Uterus (tissue), 4 donors: Measurements from ENCODE around the gene PLCB3. TPM values are rescaled to one million over a fixed set of nuclear protein-coding genes. Genes with fewer than 3 reads are reported as not detected.
A peak's percentile ranks its signal among the peaks of the same experiment; 100 is the strongest.

Source experiments
- DNase-seq, 2 donors: peaks; one replicate each; pipeline ENCODE4 v3.0.0-alpha.2; 2019 to 2020
- H3K27ac ChIP-seq, 2 donors: fragments of 200-600 bp; sonication (generic); 1 replicate in 1 of 2; 2 replicates in 1 of 2; pipeline ENCODE4 v1.5.1; 2016 to 2018
- H3K27me3 ChIP-seq, 2 donors: fragments of 200-600 bp; sonication (generic); one replicate each; pipeline ENCODE4 v1.5.1; 2018 to 2019; ENCODE audit warnings: control low read depth in 1 of 2
- H3K36me3 ChIP-seq, 2 donors: fragments of 200-600 bp; sonication (generic); one replicate each; pipeline ENCODE4 v1.5.1; 2019; ENCODE audit warnings: control low read depth in 1 of 2
- H3K4me1 ChIP-seq, 2 donors: fragments of 200-600 bp; sonication (generic); one replicate each; pipeline ENCODE4 v1.5.1; 2018 to 2019; ENCODE audit warnings: control low read depth in 1 of 2
- H3K4me3 ChIP-seq, 2 donors: fragments of 200-600 bp; sonication (generic); 1 replicate in 1 of 2; 2 replicates in 1 of 2; pipeline ENCODE4 v1.5.1; 2018 to 2019; ENCODE audit warnings: mild to moderate bottlenecking in 1 of 2
- H3K9me3 ChIP-seq, 2 donors: fragments of 200-600 bp; sonication (generic); one replicate each; pipeline ENCODE4 v1.5.1; 2019; ENCODE audit warnings: control low read depth in 1 of 2
- POLR2A ChIP-seq, 2 donors: fragments of 450-650 bp; IDR thresholded peaks; one replicate each; pipeline ENCODE4 v1.6.1; 2016; ENCODE audit warnings: antibody characterized with exemption in 2 of 2, mild to moderate bottlenecking in 1 of 2, moderate library complexity in 1 of 2
- intact Hi-C: fragments of 100-400 bp; cut with DNase I; formaldehyde crosslinking; loops from one replicate; pipeline ENCODE4 v1.15.1; 2023; ENCODE audit warnings: low total_unique reads
- total RNA-seq, 4 donors: library from RNA; depleted of rRNA in 3 of 4; stranded (reverse); fragments of >200 nt in 3 of 4; gene quantifications; one replicate each; pipeline versions ENCODE4 v1.1.0 to v1.2.4, GENCODE V29; 2014 to 2023
- TF ChIP-seq, protein P1 (sequence below), 4 experiments: fragments of 200-600 bp in 2 of 4; fragments of 450-650 bp in 2 of 4; sonication (generic) in 2 of 4; IDR thresholded peaks; one replicate each; pipeline ENCODE4 v1.5.1; 2016 to 2019; ENCODE audit warnings: antibody characterized with exemption in 4 of 4, mild to moderate bottlenecking in 2 of 4, moderate library complexity in 1 of 4
- donor health status: DM: yes; HTN: yes; CAD: no.

The PLCB3 gene
- total RNA-seq, 4 donors from 2014 or later: 10.0 to 39.5 (median 21.8) TPM

DNA sequence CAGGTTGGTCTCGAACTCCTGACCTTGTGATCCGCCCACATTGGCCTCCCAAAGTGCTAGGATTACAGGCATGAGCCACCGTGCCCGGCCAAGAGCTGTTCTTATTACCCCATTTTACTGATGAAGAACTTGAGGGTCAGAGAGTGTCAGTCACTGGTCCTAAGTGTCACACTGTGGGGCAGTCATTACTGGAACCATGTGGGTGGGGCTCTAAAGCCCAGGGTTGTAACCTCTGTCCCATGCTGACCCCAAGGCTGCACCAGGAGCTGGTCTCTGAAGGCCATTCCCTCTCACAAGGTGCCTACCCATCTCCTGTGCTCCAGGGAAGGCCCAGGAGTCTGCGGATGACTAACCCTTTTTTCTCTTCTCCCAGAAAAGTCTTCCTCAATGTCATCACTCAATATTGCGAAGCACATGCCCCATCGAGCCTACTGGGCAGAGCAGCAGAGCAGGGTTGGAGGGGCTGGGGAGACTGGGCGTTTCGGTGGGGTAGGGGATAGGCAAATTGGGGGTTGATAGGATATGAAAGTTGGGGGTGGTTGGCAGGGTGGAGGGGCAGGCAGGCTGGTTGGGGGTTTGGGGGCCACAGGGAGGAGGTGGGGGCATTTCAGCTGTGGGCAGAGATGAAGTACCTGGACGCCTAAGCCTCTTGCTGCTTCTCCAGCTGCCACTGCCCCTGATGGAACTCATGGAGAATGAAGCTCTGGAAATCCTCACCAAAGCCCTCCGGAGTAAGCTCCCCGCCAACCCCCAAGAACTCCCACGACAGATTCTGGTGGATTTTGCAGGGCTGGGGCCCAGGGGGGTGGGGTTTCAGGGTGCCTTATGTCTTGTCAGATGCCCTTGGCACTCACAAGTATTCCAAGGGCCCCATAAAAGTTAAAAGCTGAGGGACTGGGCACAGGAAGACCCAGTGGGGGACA, 52.0 kb downstream of the PLCB3 start:
- Histone ChIP-seq H3K36me3 (no peaks in the 10 kb centered on the region), H3K27ac (peak overlapping the region in 1 of 2 donors; percentile 92), H3K27me3 (peaks cover 0 to 15% of the 10 kb centered on the region in 2 donors), H3K4me3 (no peak overlapping the region), H3K9me3 (no peaks in the 10 kb centered on the region), H3K4me1 (peaks cover 0 to 28% of the 10 kb centered on the region in 2 donors)
- intact Hi-C loops: no loop called here
- no peak for DNase-seq
- TF ChIP-seq, protein P1, sequence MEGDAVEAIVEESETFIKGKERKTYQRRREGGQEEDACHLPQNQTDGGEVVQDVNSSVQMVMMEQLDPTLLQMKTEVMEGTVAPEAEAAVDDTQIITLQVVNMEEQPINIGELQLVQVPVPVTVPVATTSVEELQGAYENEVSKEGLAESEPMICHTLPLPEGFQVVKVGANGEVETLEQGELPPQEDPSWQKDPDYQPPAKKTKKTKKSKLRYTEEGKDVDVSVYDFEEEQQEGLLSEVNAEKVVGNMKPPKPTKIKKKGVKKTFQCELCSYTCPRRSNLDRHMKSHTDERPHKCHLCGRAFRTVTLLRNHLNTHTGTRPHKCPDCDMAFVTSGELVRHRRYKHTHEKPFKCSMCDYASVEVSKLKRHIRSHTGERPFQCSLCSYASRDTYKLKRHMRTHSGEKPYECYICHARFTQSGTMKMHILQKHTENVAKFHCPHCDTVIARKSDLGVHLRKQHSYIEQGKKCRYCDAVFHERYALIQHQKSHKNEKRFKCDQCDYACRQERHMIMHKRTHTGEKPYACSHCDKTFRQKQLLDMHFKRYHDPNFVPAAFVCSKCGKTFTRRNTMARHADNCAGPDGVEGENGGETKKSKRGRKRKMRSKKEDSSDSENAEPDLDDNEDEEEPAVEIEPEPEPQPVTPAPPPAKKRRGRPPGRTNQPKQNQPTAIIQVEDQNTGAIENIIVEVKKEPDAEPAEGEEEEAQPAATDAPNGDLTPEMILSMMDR (IDR thresholded peaks at IDR 0.05): no peak
- no peak for TF ChIP-seq POLR2A (IDR thresholded peaks at IDR 0.05)

DNA sequence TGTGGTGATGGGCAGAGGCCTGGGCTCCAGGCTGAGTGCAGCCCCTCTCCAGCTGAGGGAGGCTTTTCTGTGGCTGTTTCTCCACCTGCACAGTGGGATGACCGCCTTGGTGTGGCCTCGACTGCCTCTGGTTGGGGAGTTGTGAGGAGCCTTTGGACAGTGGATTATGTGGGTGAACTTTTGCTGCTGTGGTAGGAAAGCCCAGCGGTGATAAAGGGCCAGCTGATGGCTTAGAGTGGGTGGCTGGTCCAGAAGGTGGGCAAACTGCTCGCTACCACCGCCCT, 52.6 kb downstream of the PLCB3 start:
- Histone ChIP-seq H3K4me1 (peaks cover 0 to 28% of the 10 kb centered on the region in 2 donors), H3K4me3 (peak overlapping the region in 1 of 2 donors; percentile 65), H3K9me3 (no peaks in the 10 kb centered on the region), H3K27me3 (peaks cover 0 to 15% of the 10 kb centered on the region in 2 donors), H3K27ac (peak overlapping the region; percentile 80 to 92), H3K36me3 (no peaks in the 10 kb centered on the region)
- intact Hi-C loops: no loop called here
- TF ChIP-seq POLR2A (IDR thresholded peaks at IDR 0.05): no peak
- TF ChIP-seq, protein P1 (IDR thresholded peaks at IDR 0.05): no peak
- DNase-seq: no peak

DNA sequence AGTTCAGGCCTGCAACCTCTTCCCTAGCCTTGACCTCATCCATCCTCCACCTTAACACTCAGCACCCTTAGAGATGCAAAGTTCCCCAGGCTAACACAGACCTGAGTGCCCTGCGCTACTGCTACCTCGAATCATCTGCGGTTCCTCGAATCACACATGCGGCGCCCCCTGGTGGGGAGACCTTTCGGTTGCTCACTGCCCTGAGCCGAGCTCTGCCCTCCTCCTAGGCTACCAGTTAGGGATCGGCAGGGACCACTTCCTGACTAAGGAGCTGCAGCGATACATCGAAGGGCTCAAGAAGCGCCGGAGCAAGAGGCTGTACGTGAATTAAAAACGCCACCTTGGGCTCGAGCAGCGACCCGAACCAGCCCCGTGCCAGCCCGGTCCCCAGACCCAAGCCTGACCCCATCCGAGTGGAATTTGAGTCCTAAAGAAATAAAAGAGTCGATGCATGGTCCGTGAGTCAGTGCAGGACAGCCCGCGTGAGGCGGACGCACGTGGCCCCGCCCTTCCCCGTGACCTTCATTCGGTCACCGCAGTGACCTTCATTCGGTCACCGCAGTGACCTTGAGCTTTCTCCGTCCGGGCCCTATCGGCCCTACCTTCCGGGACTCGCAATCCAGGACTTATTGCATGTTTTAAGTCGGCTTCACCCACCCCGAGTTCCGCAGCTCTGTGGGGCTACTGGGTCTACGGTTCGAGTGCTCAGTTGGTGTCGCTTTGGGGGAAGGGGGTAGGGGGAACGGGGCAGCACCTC, 53.2 kb downstream of the PLCB3 start:
- peak; percentile 86 to 89 for DNase-seq
- TF ChIP-seq, protein P1 (IDR thresholded peaks at IDR 0.05): peak; percentile 69 to 80 (median 78)
- TF ChIP-seq POLR2A (IDR thresholded peaks at IDR 0.05): no peak
- H3K4me3 ChIP-seq: peak overlapping the region; percentile 63 to 65
- peak overlapping the region; percentile 80 to 92 for H3K27ac ChIP-seq
- H3K4me1 ChIP-seq: peaks cover 0 to 23% of the 10 kb centered on the region in 2 donors
- H3K36me3 ChIP-seq: no peaks in the 10 kb centered on the region
- no peaks in the 10 kb centered on the region for H3K9me3 ChIP-seq
- peaks cover 0 to 13% of the 10 kb centered on the region in 2 donors for H3K27me3 ChIP-seq
- intact Hi-C loops: no loop called here

DNA sequence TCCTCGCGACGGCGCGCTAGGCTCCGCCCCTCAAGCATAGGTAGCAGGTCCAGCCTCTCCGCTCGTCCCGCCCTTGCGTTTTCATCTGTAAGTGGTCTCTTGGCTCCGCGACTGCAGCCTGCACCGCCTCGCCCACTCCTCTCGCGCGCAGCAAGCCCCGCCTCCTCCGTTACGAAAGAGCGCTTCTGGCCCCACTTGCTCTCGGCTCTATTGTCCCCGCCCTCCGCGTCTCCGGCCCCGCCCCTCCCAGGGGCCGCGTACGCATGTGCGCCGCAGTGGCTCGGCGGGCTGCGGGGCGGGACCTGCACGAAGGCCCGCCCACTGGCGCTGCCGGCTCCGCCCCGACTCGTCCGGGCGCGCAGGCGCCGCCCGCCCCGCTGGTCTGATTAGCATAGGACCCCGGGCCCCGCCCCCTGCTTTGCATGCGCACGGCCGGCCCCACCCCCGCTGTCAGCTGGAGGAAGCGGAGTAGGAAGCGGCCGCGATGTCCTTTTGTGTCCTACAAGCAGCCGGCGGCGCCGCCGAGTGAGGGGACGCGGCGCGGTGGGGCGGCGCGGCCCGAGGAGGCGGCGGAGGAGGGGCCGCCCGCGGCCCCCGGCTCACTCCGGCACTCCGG, 53.9 kb downstream of the PLCB3 start, which contains the start of gene ESRRA:
Gene ESRRA (plus strand): TSS at position 450 of the 616 bp plus-strand sequence. CDS start 1,656 bp downstream, outside the sequence.
- intact Hi-C loops: no loop called here
- H3K4me3 ChIP-seq: peak within 1 kb of the TSS; percentile 63 to 65
- H3K36me3 ChIP-seq: no peaks in the 10 kb centered on the region
- DNase-seq: peak; percentile 99
- peak; percentile 10 to 60 for TF ChIP-seq POLR2A (IDR thresholded peaks at IDR 0.05)
- TF ChIP-seq, protein P1 (IDR thresholded peaks at IDR 0.05): no peak
- H3K27me3 ChIP-seq: peaks cover 0 to 7% of the 10 kb centered on the region in 2 donors
- no peaks in the 10 kb centered on the region for H3K9me3 ChIP-seq
- H3K27ac ChIP-seq: peak within 1 kb of the TSS; percentile 80 to 92
- peaks cover 0 to 16% of the 10 kb centered on the region in 2 donors for H3K4me1 ChIP-seq
